ENCODE results near the gene MKRN2OS. TPM values are rescaled to one million over a fixed set of nuclear protein-coding genes. Genes with fewer than 3 reads are reported as not detected.
A peak's percentile ranks its signal among the peaks of the same experiment; 100 is the strongest.

Gene MKRN2OS
- total RNA-seq, 1 experiment from 2014 or later = not detected

DNA sequence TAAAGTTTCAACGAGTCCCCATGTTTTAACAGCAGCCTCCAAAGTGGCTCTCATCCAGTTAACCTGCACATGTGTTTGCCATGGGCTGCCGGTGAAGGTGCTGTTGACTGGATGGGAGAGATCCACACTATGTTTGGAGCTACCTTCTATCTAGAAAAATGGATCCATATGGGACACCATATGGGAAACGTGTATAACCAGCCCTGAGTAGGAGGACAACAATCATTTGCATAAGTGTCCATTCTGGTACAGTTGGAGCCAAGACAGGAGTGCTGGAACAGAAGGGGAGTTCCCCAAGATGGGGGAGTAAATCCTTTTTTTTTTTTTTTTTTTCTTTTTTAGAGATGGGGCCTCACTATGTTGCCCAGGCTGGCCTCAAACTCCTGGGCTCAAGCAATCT is 48.2 kb upstream of the MKRN2OS start:
- no peak for ATAC-seq
- Mint-ChIP-seq H3K27me3 (ENCODE audit: low read depth) (no peaks in the 10 kb centered on the region), H3K27ac (peak overlapping the region; percentile 55; the same call in 1 of the 2 replicates), H3K36me3 (peaks cover 71% of the 10 kb centered on the region), H3K4me1 (no peaks in the 10 kb centered on the region), H3K9me3 (no peaks in the 10 kb centered on the region), H3K4me3 (no peak overlapping the region)
- no peak for DNase-seq (ENCODE audit: low spot score)
- no peak for TF ChIP-seq MYBL2 (CRISPR knock-in tag; IDR thresholded peaks at IDR 0.05)
- ChIA-PET POLR2A (no interaction called here), CTCF (no interaction called here)

DNA sequence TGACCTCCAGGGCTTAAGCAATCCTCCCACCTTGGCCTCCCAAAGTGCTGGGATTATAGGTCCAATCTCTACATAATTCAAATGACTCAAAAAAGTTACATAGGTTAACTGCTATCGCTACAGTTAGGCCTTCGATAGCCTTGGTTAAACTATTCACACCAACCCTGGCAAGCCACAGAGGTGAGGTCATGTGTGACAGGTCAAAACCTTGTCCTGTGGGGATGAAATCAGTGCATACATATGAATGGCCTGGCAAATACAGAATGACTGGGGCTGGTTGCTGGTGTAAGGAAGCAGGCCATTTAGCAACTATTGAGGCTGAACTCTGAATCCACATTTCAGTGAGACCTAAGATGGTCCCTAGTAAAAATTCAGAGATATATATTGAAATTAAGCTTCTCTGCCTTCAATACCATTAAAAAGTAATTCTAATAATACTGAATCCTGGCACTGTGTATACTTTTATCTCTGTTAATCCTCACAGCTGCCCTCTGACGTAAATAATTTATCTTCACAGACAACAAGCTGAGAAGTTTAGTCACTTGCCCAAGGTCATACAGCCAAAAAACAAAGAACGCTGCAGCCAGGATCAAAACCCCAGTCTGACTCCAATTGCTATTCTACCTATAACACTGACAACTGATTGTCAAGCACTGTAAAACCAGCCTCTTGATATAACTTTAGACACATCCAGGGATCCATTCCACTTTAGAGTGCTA is 46.9 kb upstream of the MKRN2OS start:
- no peaks in the 10 kb centered on the region for H3K27me3 Mint-ChIP-seq (ENCODE audit: low read depth)
- TF ChIP-seq, protein P1, sequence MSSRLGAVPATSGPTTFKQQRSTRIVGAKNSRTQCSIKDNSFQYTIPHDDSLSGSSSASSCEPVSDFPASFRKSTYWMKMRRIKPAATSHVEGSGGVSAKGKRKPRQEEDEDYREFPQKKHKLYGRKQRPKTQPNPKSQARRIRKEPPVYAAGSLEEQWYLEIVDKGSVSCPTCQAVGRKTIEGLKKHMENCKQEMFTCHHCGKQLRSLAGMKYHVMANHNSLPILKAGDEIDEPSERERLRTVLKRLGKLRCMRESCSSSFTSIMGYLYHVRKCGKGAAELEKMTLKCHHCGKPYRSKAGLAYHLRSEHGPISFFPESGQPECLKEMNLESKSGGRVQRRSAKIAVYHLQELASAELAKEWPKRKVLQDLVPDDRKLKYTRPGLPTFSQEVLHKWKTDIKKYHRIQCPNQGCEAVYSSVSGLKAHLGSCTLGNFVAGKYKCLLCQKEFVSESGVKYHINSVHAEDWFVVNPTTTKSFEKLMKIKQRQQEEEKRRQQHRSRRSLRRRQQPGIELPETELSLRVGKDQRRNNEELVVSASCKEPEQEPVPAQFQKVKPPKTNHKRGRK (CRISPR knock-in tag; IDR thresholded peaks at IDR 0.05; ENCODE audit: borderline replicate concordance) = no peak
- H3K4me1 Mint-ChIP-seq = no peaks in the 10 kb centered on the region
- no peak overlapping the region for H3K4me3 Mint-ChIP-seq
- no peak for DNase-seq (ENCODE audit: low spot score)
- H3K36me3 Mint-ChIP-seq = peaks cover 62% of the 10 kb centered on the region
- no peaks in the 10 kb centered on the region for H3K9me3 Mint-ChIP-seq
- ChIA-PET CTCF (interaction anchor here (0.7 kb wide), 1 partner anchor 25 kb away, joined by 3 read pairs; no protein-coding TSS in a partner anchor), POLR2A (interaction anchor here (0.6 kb wide), 1 partner anchor 836 kb away, joined by 3 read pairs; no protein-coding TSS in a partner anchor)
- ATAC-seq = peak; percentile 57
- H3K27ac Mint-ChIP-seq = no peak overlapping the region

DNA sequence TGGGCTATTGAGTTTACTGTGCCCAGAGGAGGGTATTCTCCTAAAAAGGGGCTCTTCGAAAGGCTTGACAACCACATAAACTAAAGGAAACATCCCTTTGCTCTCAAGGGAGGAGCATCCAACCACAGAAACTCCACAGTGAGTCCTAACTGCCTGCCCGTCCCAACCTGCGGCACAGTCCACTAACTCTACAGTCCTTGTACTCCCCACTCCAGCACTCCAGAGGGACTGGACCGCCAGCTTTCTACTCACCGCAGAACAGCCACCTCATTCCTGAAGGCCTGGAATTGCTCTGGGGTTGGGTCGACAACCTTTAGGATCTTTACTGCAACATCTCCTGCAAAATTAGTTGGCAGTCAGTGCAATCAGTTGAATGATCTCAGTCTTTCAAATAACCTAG is 46.2 kb upstream of the MKRN2OS start:
- CTCF ChIA-PET = no interaction called here
- no peak for TF ChIP-seq OVOL2 (CRISPR knock-in tag; IDR thresholded peaks at IDR 0.05; ENCODE audit: borderline replicate concordance)
- TF ChIP-seq FOXJ3 (CRISPR knock-in tag; IDR thresholded peaks at IDR 0.05; ENCODE audit: borderline replicate concordance) = no peak
- TF ChIP-seq, protein P2, sequence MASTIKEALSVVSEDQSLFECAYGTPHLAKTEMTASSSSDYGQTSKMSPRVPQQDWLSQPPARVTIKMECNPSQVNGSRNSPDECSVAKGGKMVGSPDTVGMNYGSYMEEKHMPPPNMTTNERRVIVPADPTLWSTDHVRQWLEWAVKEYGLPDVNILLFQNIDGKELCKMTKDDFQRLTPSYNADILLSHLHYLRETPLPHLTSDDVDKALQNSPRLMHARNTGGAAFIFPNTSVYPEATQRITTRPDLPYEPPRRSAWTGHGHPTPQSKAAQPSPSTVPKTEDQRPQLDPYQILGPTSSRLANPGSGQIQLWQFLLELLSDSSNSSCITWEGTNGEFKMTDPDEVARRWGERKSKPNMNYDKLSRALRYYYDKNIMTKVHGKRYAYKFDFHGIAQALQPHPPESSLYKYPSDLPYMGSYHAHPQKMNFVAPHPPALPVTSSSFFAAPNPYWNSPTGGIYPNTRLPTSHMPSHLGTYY (CRISPR knock-in tag; IDR thresholded peaks at IDR 0.05) = no peak
- TF ChIP-seq RORB (CRISPR knock-in tag; IDR thresholded peaks at IDR 0.05) = no peak
- TF ChIP-seq, protein P3, sequence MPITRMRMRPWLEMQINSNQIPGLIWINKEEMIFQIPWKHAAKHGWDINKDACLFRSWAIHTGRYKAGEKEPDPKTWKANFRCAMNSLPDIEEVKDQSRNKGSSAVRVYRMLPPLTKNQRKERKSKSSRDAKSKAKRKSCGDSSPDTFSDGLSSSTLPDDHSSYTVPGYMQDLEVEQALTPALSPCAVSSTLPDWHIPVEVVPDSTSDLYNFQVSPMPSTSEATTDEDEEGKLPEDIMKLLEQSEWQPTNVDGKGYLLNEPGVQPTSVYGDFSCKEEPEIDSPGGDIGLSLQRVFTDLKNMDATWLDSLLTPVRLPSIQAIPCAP (CRISPR knock-in tag; IDR thresholded peaks at IDR 0.05) = no peak
- no peak for TF ChIP-seq ZNF138 (CRISPR knock-in tag; conservative IDR thresholded peaks at IDR 0.05)
- TF ChIP-seq SMAD4 (CRISPR knock-in tag; IDR thresholded peaks at IDR 0.05) = no peak
- TF ChIP-seq, protein P4, sequence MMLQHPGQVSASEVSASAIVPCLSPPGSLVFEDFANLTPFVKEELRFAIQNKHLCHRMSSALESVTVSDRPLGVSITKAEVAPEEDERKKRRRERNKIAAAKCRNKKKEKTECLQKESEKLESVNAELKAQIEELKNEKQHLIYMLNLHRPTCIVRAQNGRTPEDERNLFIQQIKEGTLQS (CRISPR knock-in tag; conservative IDR thresholded peaks at IDR 0.05) = no peak
- no peak for TF ChIP-seq ZNF396 (CRISPR knock-in tag; IDR thresholded peaks at IDR 0.05; ENCODE audit: borderline replicate concordance)
- TF ChIP-seq, protein P1 (CRISPR knock-in tag; IDR thresholded peaks at IDR 0.05; ENCODE audit: borderline replicate concordance) = no peak
- TF ChIP-seq, protein P5, sequence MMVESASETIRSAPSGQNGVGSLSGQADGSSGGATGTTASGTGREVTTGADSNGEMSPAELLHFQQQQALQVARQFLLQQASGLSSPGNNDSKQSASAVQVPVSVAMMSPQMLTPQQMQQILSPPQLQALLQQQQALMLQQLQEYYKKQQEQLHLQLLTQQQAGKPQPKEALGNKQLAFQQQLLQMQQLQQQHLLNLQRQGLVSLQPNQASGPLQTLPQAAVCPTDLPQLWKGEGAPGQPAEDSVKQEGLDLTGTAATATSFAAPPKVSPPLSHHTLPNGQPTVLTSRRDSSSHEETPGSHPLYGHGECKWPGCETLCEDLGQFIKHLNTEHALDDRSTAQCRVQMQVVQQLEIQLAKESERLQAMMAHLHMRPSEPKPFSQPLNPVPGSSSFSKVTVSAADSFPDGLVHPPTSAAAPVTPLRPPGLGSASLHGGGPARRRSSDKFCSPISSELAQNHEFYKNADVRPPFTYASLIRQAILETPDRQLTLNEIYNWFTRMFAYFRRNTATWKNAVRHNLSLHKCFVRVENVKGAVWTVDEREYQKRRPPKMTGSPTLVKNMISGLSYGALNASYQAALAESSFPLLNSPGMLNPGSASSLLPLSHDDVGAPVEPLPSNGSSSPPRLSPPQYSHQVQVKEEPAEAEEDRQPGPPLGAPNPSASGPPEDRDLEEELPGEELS (CRISPR knock-in tag; IDR thresholded peaks at IDR 0.05) = no peak
- no peak for TF ChIP-seq TCF7 (CRISPR knock-in tag; IDR thresholded peaks at IDR 0.05; ENCODE audit: low read depth)
- TF ChIP-seq RELA (CRISPR knock-in tag; IDR thresholded peaks at IDR 0.05; ENCODE audit: borderline replicate concordance) = no peak
- no peak overlapping the region for H3K4me3 Mint-ChIP-seq

More for the DNA sequence above, 46.2 kb upstream of the MKRN2OS start:
- ATAC-seq (no peak), DNase-seq (ENCODE audit: low spot score) (no peak)
- H3K36me3 Mint-ChIP-seq = peaks cover 55% of the 10 kb centered on the region
- no peaks in the 10 kb centered on the region for H3K4me1 Mint-ChIP-seq
- no peaks in the 10 kb centered on the region for H3K9me3 Mint-ChIP-seq
- POLR2A ChIA-PET = no interaction called here
- H3K27me3 Mint-ChIP-seq (ENCODE audit: low read depth) = no peaks in the 10 kb centered on the region
- H3K27ac Mint-ChIP-seq = no peak overlapping the region; the same call in 1 of the 2 replicates

All from WTC11 (cell line).